GM19099 (cell line): ENCODE data around the gene SLC10A3.

ENCODE experiments used
- POLR2A ChIP-seq: IDR thresholded peaks from 3 replicates; pipeline ENCODE4 v1.6.1; 2011; ENCODE audit warnings: low read depth; ENCODE audit not compliant: insufficient read length; ENCODE audit errors: extremely low read depth

Gene SLC10A3

GRCh38 chrX:154462396-154462795 lies 28.0 kb downstream of the SLC10A3 start:
- TF ChIP-seq POLR2A: no peak

DNA sequence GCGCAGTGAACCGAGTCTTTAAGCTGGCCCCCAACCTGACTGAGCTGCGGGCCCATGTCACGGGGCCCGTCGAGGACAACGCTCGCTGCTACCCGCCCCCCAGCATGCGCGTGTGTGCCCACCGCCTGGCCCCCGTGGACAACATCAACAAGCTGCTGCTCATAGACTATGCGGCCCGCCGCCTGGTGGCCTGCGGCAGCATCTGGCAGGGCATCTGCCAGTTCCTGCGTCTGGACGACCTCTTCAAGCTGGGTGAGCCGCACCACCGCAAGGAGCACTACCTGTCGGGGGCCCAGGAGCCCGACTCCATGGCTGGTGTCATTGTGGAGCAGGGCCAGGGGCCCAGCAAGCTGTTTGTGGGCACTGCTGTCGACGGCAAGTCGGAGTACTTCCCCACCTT lies 30.1 kb downstream of the SLC10A3 start:
- TF ChIP-seq POLR2A: no peak

GRCh38 chrX:154459832-154460231 lies 30.6 kb downstream of the SLC10A3 start:
- no peak for TF ChIP-seq POLR2A

- TF ChIP-seq POLR2A: no peak
Observed at GRCh38 chrX:154458954-154459778, 31.3 kb downstream of the SLC10A3 start.

DNA sequence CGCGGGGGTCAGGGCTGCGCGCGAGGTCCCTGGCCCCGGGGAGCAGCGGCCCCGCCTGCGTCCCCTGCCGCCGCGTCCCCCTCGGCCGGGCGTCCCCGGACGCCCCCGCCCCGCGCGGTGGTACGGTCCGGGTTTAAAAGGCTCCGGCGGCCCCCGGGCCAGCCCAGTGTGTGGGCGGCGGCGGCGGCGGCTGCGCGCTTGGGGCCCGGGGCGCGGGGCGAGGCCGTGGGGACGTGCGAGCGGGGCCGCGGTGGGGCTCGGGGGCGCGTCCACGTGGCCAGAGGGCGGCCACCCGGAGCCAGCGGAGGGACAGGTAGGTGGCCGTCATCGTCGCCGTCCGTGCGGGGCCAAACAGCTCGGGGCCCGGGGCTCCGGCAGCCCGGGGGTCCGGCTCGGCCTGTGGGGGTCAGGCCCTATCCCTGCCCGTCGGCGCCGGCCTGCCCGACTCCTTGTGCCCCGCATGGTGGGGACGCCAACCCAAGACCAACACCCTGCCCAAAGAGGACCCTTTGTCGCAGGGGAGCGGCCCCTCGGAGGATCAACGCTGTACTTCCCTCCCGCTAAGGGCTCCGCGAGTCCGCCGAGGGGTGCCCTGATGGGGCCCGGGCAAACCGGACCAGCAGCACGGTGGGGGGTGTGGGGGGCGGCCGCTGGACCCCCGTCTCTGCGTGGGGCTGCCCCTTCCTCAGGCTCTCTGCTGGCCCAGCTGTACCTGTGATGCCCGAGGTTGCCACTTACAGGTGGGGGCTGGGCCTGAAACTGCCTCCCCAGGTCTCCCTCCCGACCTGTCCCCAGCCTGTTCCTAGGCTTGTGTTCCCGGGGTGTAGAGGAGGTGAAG lies 32.1 kb downstream of the SLC10A3 start, which contains the start of gene PLXNA3:
Gene PLXNA3, plus strand, starts transcription at position 166 of the 838 bp plus-strand sequence. CDS start 1,903 bp downstream, outside the sequence.
- peak; percentile 78 for TF ChIP-seq POLR2A

DNA sequence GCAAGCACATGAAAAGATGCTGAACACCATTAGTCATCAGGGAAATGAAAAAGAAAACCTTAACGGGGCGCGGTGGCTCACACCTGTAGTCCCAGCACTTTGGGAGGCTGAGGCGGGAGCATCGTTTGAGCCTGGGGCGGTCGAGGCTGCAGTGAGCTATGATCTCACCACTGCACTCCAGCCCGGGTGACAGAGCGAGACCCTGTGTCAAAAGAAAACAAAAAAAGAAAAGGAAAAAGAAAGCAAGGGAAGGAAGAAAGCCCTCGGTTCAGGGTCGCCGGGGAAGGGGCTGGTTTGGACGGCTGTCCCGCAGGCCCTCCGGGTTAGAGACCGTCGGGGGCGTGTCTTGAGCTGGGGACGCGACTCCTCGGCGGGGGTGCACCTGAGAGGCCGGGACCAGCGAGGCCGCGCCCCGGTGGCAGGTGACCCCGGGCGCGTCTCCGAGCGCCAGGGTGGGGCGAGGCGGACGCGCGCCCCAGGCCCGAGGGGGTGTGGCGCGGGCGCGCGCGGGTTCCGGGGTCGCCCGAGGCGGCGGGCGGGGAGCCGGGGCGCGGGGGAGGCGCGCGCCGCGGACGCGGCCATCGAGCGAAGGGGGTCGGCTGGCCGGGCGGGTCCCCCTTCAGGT lies 32.8 kb downstream of the SLC10A3 start:
- no peak for TF ChIP-seq POLR2A

- TF ChIP-seq POLR2A: no peak
Observed at GRCh38 chrX:154452823-154453222, 37.6 kb downstream of the SLC10A3 start.

GRCh38 chrX:154450312-154450711 lies 40.1 kb downstream of the SLC10A3 start:
- no peak for TF ChIP-seq POLR2A

- no peak for TF ChIP-seq POLR2A
Observed at GRCh38 chrX:154449618-154450017, 40.8 kb downstream of the SLC10A3 start.

DNA sequence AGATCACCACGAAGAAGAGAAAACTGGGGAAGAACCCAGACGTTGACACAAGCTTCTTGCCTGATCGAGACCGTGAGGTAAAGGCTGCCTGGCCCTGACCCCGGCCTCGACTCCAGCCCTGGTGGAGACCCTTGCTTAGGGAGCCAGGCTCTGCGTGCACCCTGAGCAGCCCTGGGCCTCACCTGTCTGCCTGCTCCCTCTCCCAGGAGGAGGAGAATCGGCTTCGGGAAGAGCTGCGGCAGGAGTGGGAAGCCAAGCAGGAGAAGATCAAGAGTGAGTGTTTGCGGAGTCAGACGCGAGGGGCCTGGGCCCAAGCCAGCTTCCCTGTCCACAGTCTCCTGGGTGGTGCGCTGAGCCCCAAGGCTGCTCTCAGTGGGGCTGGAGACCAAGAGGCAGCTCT lies 41.9 kb downstream of the SLC10A3 start:
- no peak for TF ChIP-seq POLR2A

GRCh38 chrX:154446430-154446829 lies 44.0 kb downstream of the SLC10A3 start:
- no peak for TF ChIP-seq POLR2A

DNA sequence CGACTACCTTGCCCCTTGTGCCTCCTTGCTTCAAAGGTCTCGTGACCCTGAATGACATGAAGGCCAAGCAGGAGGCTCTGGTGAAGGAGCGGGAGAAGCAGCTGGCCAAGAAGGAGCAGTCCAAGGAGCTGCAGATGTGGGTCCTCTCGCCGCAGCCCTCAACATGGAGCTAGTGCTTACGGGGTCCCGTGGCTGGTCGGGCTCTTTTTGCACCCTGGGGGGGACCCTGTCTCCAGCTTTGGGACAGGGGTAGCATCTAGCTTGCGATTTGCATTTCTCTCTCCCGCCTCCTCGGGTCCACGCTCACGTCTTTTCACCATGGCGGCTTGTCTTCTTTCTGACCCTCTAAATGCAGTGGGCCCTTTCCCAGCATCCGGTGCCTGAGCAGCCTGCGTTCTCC lies 44.7 kb downstream of the SLC10A3 start:
- no peak for TF ChIP-seq POLR2A

GRCh38 chrX:154444755-154445246 lies 45.6 kb downstream of the SLC10A3 start:
- TF ChIP-seq POLR2A: no peak

GRCh38 chrX:154443992-154444754 lies 46.3 kb downstream of the SLC10A3 start, which contains the start of gene FAM50A:
FAM50A (plus strand) TSS chrX:154444141; CDS start chrX:154444236, 95 bp downstream.
- peak; percentile 4 for TF ChIP-seq POLR2A

DNA sequence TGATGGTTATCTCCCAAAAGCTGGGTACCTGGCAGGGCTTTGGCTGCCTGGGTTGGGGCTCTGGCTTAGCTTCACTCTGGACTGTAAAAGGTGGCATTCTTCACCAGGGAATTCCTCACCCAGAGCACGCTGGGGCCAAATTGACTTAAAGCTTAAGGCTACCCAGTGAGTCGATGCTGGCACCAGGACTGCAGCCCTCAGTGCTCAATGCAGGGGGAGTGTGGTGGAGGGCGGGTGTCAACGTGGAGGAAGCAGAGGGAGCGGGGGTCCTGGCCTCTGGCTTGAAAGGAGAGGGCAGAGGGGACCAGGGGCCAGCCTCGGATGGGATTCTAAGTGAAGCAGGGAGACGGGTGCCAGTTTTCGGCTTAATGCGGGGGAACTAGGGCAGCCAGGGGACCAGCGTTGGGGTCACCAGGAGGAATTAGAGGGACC lies 46.9 kb downstream of the SLC10A3 start:
- TF ChIP-seq POLR2A: no peak
